SK-N-SH treated with all-trans-retinoic acid at 6 μM for 48 hours (cell line): ENCODE data around the gene DSCAM.

Experiments
- ATAC-seq: fragments of 200-7000 bp; cut with Tn5 transposase; 3 replicates; pipeline ENCODE4 v1.9.1; 2020; ENCODE audit warnings: mild to moderate bottlenecking, moderate library complexity
- ARNTL ChIP-seq: fragments of 450-650 bp; formaldehyde crosslinking; IDR thresholded peaks from 2 replicates; pipeline ENCODE4 v1.5.0; 2020; ENCODE audit warnings: low read depth, mild to moderate bottlenecking, moderate library complexity, borderline replicate concordance
- BACH2 ChIP-seq: fragments of 250-450 bp; sonication (Bioruptor Pico); IDR thresholded peaks from 2 replicates; pipeline ENCODE4 v1.9.0; 2021; ENCODE audit warnings: mild to moderate bottlenecking, borderline replicate concordance
- CSDC2 ChIP-seq: fragments of 250-450 bp; sonication (Bioruptor Pico); IDR thresholded peaks from 2 replicates; pipeline ENCODE4 v1.5.0; 2020; ENCODE audit warnings: mild to moderate bottlenecking, moderate library complexity
- ESRRG ChIP-seq: fragments of 250-450 bp; sonication (Bioruptor Pico); IDR thresholded peaks from 2 replicates; pipeline ENCODE4 v1.6.1; 2021; ENCODE audit warnings: mild to moderate bottlenecking
- GLIS3 ChIP-seq: fragments of 250-450 bp; sonication (Bioruptor Pico); IDR thresholded peaks from 2 replicates; pipeline ENCODE4 v1.5.0; 2020; ENCODE audit warnings: mild to moderate bottlenecking, moderate library complexity
- ISL1 ChIP-seq: fragments of 250-450 bp; sonication (Bioruptor Pico); IDR thresholded peaks from 2 replicates; pipeline ENCODE4 v2.1.2; 2022; ENCODE audit warnings: mild to moderate bottlenecking, moderate library complexity
- OSR1 ChIP-seq: fragments of 250-450 bp; sonication (Bioruptor Pico); IDR thresholded peaks from 2 replicates; pipeline ENCODE4 v1.8.0; 2022; ENCODE audit warnings: moderate library complexity, mild to moderate bottlenecking, inconsistent platforms
- PPARA ChIP-seq: fragments of 250-450 bp; sonication (Bioruptor Pico); IDR thresholded peaks from 2 replicates; pipeline ENCODE4 v1.5.0; 2020; ENCODE audit warnings: mild to moderate bottlenecking, borderline replicate concordance
- RARB ChIP-seq: fragments of 250-450 bp; sonication (Bioruptor Pico); IDR thresholded peaks from 2 replicates; pipeline ENCODE4 v1.8.0; 2021; ENCODE audit warnings: mild to moderate bottlenecking, moderate library complexity
- SNAI2 ChIP-seq: fragments of 250-450 bp; sonication (Bioruptor Pico); IDR thresholded peaks from 2 replicates; pipeline ENCODE4 v1.5.0; 2020; ENCODE audit warnings: mild to moderate bottlenecking, moderate library complexity
- TCF4 ChIP-seq: fragments of 250-450 bp; sonication (Bioruptor Pico); IDR thresholded peaks from 2 replicates; pipeline ENCODE4 v1.8.0; 2021; ENCODE audit warnings: mild to moderate bottlenecking, moderate library complexity, borderline replicate concordance
- TOX ChIP-seq: fragments of 250-450 bp; sonication (Bioruptor Pico); IDR thresholded peaks from 2 replicates; pipeline ENCODE4 v1.8.0; 2021; ENCODE audit warnings: mild to moderate bottlenecking, moderate library complexity, borderline replicate concordance
- ZC3H10 ChIP-seq: fragments of 250-450 bp; sonication (Bioruptor Pico); IDR thresholded peaks from 2 replicates; pipeline ENCODE4 v1.5.1; 2021; ENCODE audit warnings: mild to moderate bottlenecking, moderate library complexity
- ZFP3 ChIP-seq: fragments of 250-450 bp; sonication (Bioruptor Pico); IDR thresholded peaks from 2 replicates; pipeline ENCODE4 v1.5.0; 2020; ENCODE audit warnings: mild to moderate bottlenecking, moderate library complexity
- ZNF565 ChIP-seq: fragments of 450-650 bp; formaldehyde crosslinking; conservative IDR thresholded peaks from 2 replicates; pipeline ENCODE4 v1.5.0; 2020; ENCODE audit warnings: low read depth, mild to moderate bottlenecking, moderate library complexity
- ZNF70 ChIP-seq: fragments of 450-650 bp; formaldehyde crosslinking; IDR thresholded peaks from 2 replicates; pipeline ENCODE4 v1.5.0; 2020; ENCODE audit warnings: mild to moderate bottlenecking, moderate library complexity
- ZNF8 ChIP-seq: fragments of 450-650 bp; formaldehyde crosslinking; IDR thresholded peaks from 2 replicates; pipeline ENCODE4 v1.5.0; 2020; ENCODE audit warnings: mild to moderate bottlenecking, moderate library complexity
- TF ChIP-seq, protein P1 (sequence below): fragments of 250-450 bp; sonication (Bioruptor Pico); IDR thresholded peaks from 2 replicates; pipeline ENCODE4 v1.8.0; 2020; ENCODE audit warnings: mild to moderate bottlenecking, moderate library complexity, borderline replicate concordance
- TF ChIP-seq, protein P2 (sequence below): fragments of 250-450 bp; sonication (Bioruptor Pico); IDR thresholded peaks from 2 replicates; pipeline ENCODE4 v1.5.0; 2020; ENCODE audit warnings: mild to moderate bottlenecking, moderate library complexity
- TF ChIP-seq, protein P3 (sequence below): fragments of 250-450 bp; sonication (Bioruptor Pico); IDR thresholded peaks from 2 replicates; pipeline ENCODE4 v1.5.1; 2021; ENCODE audit warnings: mild to moderate bottlenecking, moderate library complexity
- TF ChIP-seq, protein P4 (sequence below): fragments of 250-450 bp; sonication (Bioruptor Pico); IDR thresholded peaks from 2 replicates; pipeline ENCODE4 v1.5.1; 2020; ENCODE audit warnings: low read depth, mild to moderate bottlenecking, moderate library complexity

Gene DSCAM

DNA sequence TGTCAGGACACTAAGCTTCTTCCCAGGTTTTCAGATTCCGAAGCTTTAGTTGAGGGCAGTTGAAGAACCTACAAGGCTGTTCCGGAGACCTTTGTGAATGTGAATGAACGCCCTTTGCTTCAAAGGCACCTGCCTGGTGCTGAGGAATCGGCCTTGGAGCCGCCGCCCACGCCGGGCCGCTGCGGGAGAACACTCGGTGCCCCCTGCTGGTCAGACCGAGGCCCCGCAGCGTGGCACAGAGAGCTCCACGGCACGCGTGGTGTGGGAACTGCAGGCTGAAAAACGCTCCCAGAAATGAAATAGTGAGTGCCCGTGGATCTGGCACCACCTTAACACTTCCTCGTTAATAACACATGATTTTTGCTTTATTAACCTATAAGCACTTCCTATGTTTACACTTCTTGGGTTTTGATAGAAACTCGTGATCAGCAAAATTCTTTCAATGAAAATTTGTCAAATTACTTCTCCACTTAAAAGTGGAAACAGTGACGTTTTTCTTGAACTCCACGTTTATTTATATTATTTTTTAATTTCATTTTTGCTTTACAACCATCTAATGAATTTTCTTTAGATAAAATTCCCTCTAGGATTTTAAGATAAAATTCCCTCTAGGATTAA lies 460.6 kb downstream of the DSCAM start:
- no peak for ATAC-seq
- TF ChIP-seq ISL1 (CRISPR knock-in tag) (no peak), ZC3H10 (CRISPR knock-in tag) (no peak), BACH2 (CRISPR knock-in tag) (no peak), GLIS3 (CRISPR knock-in tag) (no peak), CSDC2 (no peak), ZNF8 (CRISPR knock-in tag) (no peak), TOX (CRISPR knock-in tag) (no peak), ZNF70 (CRISPR knock-in tag) (no peak), ZNF565 (CRISPR knock-in tag) (no peak), ARNTL (CRISPR knock-in tag) (no peak), ESRRG (no peak), TCF4 (CRISPR knock-in tag) (no peak)
- TF ChIP-seq, protein P1, sequence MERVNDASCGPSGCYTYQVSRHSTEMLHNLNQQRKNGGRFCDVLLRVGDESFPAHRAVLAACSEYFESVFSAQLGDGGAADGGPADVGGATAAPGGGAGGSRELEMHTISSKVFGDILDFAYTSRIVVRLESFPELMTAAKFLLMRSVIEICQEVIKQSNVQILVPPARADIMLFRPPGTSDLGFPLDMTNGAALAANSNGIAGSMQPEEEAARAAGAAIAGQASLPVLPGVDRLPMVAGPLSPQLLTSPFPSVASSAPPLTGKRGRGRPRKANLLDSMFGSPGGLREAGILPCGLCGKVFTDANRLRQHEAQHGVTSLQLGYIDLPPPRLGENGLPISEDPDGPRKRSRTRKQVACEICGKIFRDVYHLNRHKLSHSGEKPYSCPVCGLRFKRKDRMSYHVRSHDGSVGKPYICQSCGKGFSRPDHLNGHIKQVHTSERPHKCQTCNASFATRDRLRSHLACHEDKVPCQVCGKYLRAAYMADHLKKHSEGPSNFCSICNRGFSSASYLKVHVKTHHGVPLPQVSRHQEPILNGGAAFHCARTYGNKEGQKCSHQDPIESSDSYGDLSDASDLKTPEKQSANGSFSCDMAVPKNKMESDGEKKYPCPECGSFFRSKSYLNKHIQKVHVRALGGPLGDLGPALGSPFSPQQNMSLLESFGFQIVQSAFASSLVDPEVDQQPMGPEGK, result no peak
- TF ChIP-seq, protein P2, sequence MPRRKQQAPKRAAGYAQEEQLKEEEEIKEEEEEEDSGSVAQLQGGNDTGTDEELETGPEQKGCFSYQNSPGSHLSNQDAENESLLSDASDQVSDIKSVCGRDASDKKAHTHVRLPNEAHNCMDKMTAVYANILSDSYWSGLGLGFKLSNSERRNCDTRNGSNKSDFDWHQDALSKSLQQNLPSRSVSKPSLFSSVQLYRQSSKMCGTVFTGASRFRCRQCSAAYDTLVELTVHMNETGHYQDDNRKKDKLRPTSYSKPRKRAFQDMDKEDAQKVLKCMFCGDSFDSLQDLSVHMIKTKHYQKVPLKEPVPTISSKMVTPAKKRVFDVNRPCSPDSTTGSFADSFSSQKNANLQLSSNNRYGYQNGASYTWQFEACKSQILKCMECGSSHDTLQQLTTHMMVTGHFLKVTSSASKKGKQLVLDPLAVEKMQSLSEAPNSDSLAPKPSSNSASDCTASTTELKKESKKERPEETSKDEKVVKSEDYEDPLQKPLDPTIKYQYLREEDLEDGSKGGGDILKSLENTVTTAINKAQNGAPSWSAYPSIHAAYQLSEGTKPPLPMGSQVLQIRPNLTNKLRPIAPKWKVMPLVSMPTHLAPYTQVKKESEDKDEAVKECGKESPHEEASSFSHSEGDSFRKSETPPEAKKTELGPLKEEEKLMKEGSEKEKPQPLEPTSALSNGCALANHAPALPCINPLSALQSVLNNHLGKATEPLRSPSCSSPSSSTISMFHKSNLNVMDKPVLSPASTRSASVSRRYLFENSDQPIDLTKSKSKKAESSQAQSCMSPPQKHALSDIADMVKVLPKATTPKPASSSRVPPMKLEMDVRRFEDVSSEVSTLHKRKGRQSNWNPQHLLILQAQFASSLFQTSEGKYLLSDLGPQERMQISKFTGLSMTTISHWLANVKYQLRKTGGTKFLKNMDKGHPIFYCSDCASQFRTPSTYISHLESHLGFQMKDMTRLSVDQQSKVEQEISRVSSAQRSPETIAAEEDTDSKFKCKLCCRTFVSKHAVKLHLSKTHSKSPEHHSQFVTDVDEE (CRISPR knock-in tag), result no peak
- TF ChIP-seq, protein P3, sequence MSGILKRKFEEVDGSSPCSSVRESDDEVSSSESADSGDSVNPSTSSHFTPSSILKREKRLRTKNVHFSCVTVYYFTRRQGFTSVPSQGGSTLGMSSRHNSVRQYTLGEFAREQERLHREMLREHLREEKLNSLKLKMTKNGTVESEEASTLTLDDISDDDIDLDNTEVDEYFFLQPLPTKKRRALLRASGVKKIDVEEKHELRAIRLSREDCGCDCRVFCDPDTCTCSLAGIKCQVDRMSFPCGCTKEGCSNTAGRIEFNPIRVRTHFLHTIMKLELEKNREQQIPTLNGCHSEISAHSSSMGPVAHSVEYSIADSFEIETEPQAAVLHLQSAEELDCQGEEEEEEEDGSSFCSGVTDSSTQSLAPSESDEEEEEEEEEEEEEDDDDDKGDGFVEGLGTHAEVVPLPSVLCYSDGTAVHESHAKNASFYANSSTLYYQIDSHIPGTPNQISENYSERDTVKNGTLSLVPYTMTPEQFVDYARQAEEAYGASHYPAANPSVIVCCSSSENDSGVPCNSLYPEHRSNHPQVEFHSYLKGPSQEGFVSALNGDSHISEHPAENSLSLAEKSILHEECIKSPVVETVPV (CRISPR knock-in tag), result no peak

DNA sequence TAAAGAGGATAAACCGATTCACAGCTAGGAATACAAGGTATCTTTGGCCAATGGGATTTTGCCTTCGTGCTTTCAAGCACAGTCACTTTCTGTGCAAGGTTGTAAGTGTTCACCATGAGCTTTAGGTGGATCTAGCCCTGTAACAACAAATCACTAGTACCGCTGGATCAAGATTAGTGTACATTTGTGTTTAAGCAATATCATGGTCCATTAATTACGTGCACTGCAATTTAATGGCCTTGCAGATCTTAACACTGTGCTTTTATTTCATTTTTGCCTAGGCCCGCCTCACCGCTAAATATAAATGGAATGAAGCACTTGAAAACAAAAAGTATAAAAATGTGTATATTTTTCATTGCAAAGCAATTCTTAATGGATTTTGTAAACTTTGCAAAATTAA lies 461.1 kb downstream of the DSCAM start:
- no peak for TF ChIP-seq PPARA
- TF ChIP-seq OSR1 (CRISPR knock-in tag), result no peak
- no peak for TF ChIP-seq TOX (CRISPR knock-in tag)
- TF ChIP-seq, protein P3 (CRISPR knock-in tag), result no peak
- no peak for TF ChIP-seq SNAI2
- TF ChIP-seq ZNF70 (CRISPR knock-in tag), result no peak
- no peak for TF ChIP-seq ZNF8 (CRISPR knock-in tag)
- TF ChIP-seq, protein P2 (CRISPR knock-in tag), result no peak
- TF ChIP-seq ESRRG, result no peak
- TF ChIP-seq ZFP3, result no peak
- no peak for TF ChIP-seq ISL1 (CRISPR knock-in tag)
- no peak for TF ChIP-seq ARNTL (CRISPR knock-in tag)

DNA sequence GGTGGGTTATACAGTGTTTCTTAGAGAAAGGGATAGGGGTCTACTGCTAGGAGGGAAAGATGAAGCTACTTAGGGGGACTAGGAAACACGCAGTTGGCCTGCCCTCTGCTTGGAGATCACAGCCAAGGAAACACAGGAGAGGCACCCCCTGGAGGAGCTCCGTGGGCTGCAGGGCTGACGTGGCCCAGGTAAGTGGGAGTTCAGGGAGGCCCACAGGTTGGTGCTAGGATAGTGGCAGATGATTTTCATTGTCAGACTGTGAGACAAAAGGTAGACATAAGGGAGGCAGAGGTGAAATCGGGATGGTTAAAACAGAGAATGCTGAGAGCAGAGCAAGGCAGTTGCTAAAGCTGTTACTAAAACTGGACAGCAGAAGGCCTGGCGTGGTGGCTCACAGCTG lies 463.0 kb downstream of the DSCAM start:
- TF ChIP-seq PPARA, result no peak
- no peak for TF ChIP-seq CSDC2
- no peak for TF ChIP-seq ISL1 (CRISPR knock-in tag)
- TF ChIP-seq SNAI2, result no peak
- TF ChIP-seq ZNF565 (CRISPR knock-in tag), result no peak
- no peak for TF ChIP-seq ZNF70 (CRISPR knock-in tag)
- TF ChIP-seq, protein P1, result no peak
- TF ChIP-seq RARB (CRISPR knock-in tag), result no peak
- no peak for TF ChIP-seq TOX (CRISPR knock-in tag)
- TF ChIP-seq ZNF8 (CRISPR knock-in tag), result no peak
- TF ChIP-seq, protein P4, sequence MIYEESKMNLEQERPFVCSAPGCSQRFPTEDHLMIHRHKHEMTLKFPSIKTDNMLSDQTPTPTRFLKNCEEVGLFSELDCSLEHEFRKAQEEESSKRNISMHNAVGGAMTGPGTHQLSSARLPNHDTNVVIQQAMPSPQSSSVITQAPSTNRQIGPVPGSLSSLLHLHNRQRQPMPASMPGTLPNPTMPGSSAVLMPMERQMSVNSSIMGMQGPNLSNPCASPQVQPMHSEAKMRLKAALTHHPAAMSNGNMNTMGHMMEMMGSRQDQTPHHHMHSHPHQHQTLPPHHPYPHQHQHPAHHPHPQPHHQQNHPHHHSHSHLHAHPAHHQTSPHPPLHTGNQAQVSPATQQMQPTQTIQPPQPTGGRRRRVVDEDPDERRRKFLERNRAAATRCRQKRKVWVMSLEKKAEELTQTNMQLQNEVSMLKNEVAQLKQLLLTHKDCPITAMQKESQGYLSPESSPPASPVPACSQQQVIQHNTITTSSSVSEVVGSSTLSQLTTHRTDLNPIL (CRISPR knock-in tag), result no peak
- no peak for TF ChIP-seq BACH2 (CRISPR knock-in tag)
- TF ChIP-seq TCF4 (CRISPR knock-in tag), result no peak
- no peak for TF ChIP-seq ZFP3
- no peak for ATAC-seq

More for the DNA sequence above, 461.1 kb downstream of the DSCAM start:
- ATAC-seq, result no peak
